Keratinocyte (primary cell): ENCODE results near the gene ZBTB8B. TPM values are rescaled to one million over a fixed set of nuclear protein-coding genes. Genes with fewer than 3 reads are reported as not detected.

Experiments used
- DNase-seq: peaks from one replicate; pipeline ENCODE4 v3.0.0-alpha.2; 2011; ENCODE audit warnings: low read depth, missing footprints, low spot score
- FAIRE-seq: peaks from 2 replicates; lab custom pipeline; 2011; peaks lifted over from hg19 to GRCh38; lab: Jason Lieb, UNC
- H2AFZ ChIP-seq: 2 replicates; pipeline ENCODE4 v1.6.0; 2012; ENCODE audit warnings: low read length, control low read depth, inconsistent platforms; ENCODE audit not compliant: control insufficient read depth
- H3K27ac ChIP-seq: 2 replicates; pipeline ENCODE4 v1.5.1; 2011; ENCODE audit warnings: low read length; ENCODE audit not compliant: control insufficient read depth, insufficient read depth
- H3K27me3 ChIP-seq: 3 replicates; pipeline ENCODE4 v1.6.0; 2011; ENCODE audit warnings: low read length; ENCODE audit not compliant: control insufficient read depth, insufficient read depth; ENCODE audit errors: extremely low read depth
- H3K36me3 ChIP-seq, 2 experiments: 2 replicates in 1 of 2; 3 replicates in 1 of 2; pipeline ENCODE4 v1.5.1; 2011; ENCODE audit warnings: low read length in 2 of 2, mild to moderate bottlenecking in 1 of 2; ENCODE audit not compliant: control insufficient read depth in 2 of 2, insufficient read depth in 2 of 2; ENCODE audit errors: extremely low read depth in 1 of 2
- H3K4me1 ChIP-seq: 3 replicates; pipeline ENCODE4 v1.5.1; 2011; ENCODE audit warnings: low read length; ENCODE audit not compliant: control insufficient read depth, insufficient read depth; ENCODE audit errors: extremely low read depth
- H3K4me2 ChIP-seq: 3 replicates; pipeline ENCODE4 v1.6.0; 2011; ENCODE audit warnings: low read depth, low read length; ENCODE audit not compliant: control insufficient read depth, insufficient read depth; ENCODE audit errors: extremely low read depth
- H3K4me3 ChIP-seq, 3 experiments: fragments of 200-600 bp in 1 of 3; sonication (generic) in 1 of 3; 2 replicates in 2 of 3; 3 replicates in 1 of 3; pipeline ENCODE4 v1.5.1; 2011 to 2016; ENCODE audit warnings: low read length in 3 of 3, mild to moderate bottlenecking in 3 of 3, control low read depth in 2 of 3, inconsistent platforms in 1 of 3, low read depth in 1 of 3, mixed read lengths in 1 of 3, mixed run types in 1 of 3, moderate library complexity in 1 of 3; ENCODE audit not compliant: control insufficient read depth in 2 of 3, insufficient read depth in 2 of 3; ENCODE audit errors: extremely low read depth in 1 of 3
- H3K79me2 ChIP-seq: 2 replicates; pipeline ENCODE4 v1.6.0; 2012; ENCODE audit warnings: low read length; ENCODE audit not compliant: control insufficient read depth, insufficient read depth
- H3K9ac ChIP-seq: 3 replicates; pipeline ENCODE4 v1.6.0; 2011; ENCODE audit warnings: low read length; ENCODE audit not compliant: control insufficient read depth, insufficient read depth; ENCODE audit errors: extremely low read depth
- H3K9me1 ChIP-seq: 3 replicates; pipeline ENCODE4 v1.6.0; 2011; ENCODE audit warnings: low read length; ENCODE audit not compliant: control insufficient read depth, insufficient read depth; ENCODE audit errors: extremely low read depth
- H3K9me3 ChIP-seq: 2 replicates; pipeline ENCODE4 v1.5.1; 2012; ENCODE audit warnings: low read depth, low read length; ENCODE audit not compliant: control insufficient read depth
- H4K20me1 ChIP-seq: 3 replicates; pipeline ENCODE4 v1.6.0; 2011; ENCODE audit warnings: low read length; ENCODE audit not compliant: control insufficient read depth, insufficient read depth; ENCODE audit errors: extremely low read depth
- EZH2 ChIP-seq: IDR thresholded peaks from one replicate; pipeline ENCODE4 v1.6.1; 2012; ENCODE audit warnings: inconsistent platforms, mild to moderate bottlenecking, low read length, moderate library complexity
- dilution Hi-C: fragments of 300-500 bp; cut with MboI; formaldehyde crosslinking; loops from one replicate; pipeline ENCODE4 v1.7.0; 2020; ENCODE audit warnings: low sequenced_read_pairs; ENCODE audit not compliant: extremely low pct_ligation_motif_present
- polyA plus RNA-seq, 5 experiments: library from polyadenylated mRNA; depleted of rRNA in 3 of 5; stranded (reverse) in 3 of 5; stranded (forward) in 1 of 5; unstranded in 1 of 5; fragments of >200 nt; gene quantifications; 1 replicate in 1 of 5; 2 replicates in 3 of 5; 3 replicates in 1 of 5; pipeline versions ENCODE4 v1.2.1 to v1.2.3, GENCODE V29; 2011 to 2012; ENCODE audit warnings: missing spikeins in 2 of 5, low read depth in 1 of 5, low replicate concordance in 1 of 5
- TF ChIP-seq, protein P1 (sequence below), 3 experiments: IDR thresholded peaks in 1 of 3; conservative IDR thresholded peaks in 1 of 3; optimal IDR thresholded peaks in 1 of 3; 2 replicates in 2 of 3; 3 replicates in 1 of 3; pipeline versions ENCODE3 to v1.5.1; 2011; ENCODE audit warnings: low read length in 3 of 3, mild to moderate bottlenecking in 3 of 3, moderate library complexity in 2 of 3, control low read depth in 1 of 3, inconsistent platforms in 1 of 3; ENCODE audit not compliant: insufficient read depth in 2 of 3; ENCODE audit errors: extremely low read depth in 1 of 3

The ZBTB8B gene
- polyA plus RNA-seq, 1 donor (not counting 4 experiments of a cell fraction or from before 2014, with no cell fraction given) = not detected

DNA sequence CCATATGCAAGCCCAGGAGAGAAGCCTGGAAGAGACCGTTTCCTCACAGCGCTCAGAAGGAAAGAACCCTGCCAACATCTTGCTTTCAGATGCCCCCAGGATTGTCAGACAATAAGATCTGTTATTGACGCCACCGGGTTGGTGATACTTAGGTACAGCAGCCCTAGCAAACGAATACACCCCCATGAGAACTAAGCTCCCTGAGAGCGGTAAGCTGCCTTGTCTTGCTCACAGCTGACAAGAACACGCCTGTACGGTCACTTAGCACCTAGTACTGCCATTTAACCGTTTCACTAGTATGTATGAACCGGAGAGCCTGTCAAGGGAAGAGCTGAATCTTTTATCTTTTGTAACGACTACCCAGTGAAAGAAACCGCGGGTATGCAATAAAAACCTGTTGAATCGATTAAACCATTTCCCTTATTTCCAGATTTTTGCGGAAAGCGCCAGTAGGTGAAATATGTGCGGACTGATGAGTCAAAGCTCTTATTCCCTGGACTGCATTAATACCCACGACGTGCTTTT lies 619 bp upstream of the ZBTB8B start:
- DNase-seq (no peak), FAIRE-seq (peak; percentile 62)
- Histone ChIP-seq H3K79me2 (no peaks in the 10 kb centered on the region), H3K27me3 (peaks cover 35% of the 10 kb centered on the region), H3K4me2 (peak overlapping the region; percentile 99), H3K9me1 (no peaks in the 10 kb centered on the region), H3K27ac (no peak overlapping the region), H3K4me1 (peaks cover 16% of the 10 kb centered on the region), H2AFZ (peak overlapping the region; percentile 42), H4K20me1 (no peaks in the 10 kb centered on the region), H3K36me3 (no peaks in the 10 kb centered on the region), H3K9ac (peak overlapping the region; percentile 16), H3K9me3 (no peaks in the 10 kb centered on the region), H3K4me3 (peak overlapping the region; percentile 30 to 76 (median 64))
- peak; percentile 13 for TF ChIP-seq EZH2
- TF ChIP-seq, protein P1, sequence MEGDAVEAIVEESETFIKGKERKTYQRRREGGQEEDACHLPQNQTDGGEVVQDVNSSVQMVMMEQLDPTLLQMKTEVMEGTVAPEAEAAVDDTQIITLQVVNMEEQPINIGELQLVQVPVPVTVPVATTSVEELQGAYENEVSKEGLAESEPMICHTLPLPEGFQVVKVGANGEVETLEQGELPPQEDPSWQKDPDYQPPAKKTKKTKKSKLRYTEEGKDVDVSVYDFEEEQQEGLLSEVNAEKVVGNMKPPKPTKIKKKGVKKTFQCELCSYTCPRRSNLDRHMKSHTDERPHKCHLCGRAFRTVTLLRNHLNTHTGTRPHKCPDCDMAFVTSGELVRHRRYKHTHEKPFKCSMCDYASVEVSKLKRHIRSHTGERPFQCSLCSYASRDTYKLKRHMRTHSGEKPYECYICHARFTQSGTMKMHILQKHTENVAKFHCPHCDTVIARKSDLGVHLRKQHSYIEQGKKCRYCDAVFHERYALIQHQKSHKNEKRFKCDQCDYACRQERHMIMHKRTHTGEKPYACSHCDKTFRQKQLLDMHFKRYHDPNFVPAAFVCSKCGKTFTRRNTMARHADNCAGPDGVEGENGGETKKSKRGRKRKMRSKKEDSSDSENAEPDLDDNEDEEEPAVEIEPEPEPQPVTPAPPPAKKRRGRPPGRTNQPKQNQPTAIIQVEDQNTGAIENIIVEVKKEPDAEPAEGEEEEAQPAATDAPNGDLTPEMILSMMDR (optimal IDR thresholded peaks at IDR 0.05 in 1 of 3, IDR thresholded peaks at IDR 0.05 in 1 of 3, conservative IDR thresholded peaks at IDR 0.05 in 1 of 3; ENCODE audit: extremely low read depth in 1 of 3, insufficient read depth in 2 of 3, low read length in 3 of 3) = no peak
- dilution Hi-C loops = no loop called here

DNA sequence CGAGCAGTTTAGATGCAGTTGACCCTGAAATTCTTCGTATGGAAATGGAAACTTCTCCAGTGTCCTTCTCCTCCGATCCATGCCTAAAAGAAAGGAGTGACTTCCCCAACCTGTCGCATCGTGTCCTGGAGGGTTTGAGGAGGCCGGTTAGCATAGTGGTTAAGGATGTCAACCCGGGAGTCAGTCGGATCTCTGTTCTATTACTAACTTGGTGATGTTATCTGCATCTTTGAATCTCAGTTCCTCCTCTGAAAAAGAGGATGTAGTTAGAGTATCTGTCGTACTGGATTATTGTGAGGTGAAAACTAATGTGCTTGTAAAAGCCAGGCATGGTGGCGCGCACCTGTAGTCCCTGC lies 684 bp downstream of the ZBTB8B start:
- dilution Hi-C loops = no loop called here
- Histone ChIP-seq H2AFZ (no peak overlapping the region), H3K27ac (no peak overlapping the region), H3K79me2 (no peaks in the 10 kb centered on the region), H3K27me3 (peaks cover 35% of the 10 kb centered on the region), H3K9ac (no peak overlapping the region), H3K9me3 (no peaks in the 10 kb centered on the region), H3K4me3 (peak overlapping the region in 1 of 3 experiments; percentile 76), H3K9me1 (no peaks in the 10 kb centered on the region), H3K36me3 (no peaks in the 10 kb centered on the region), H3K4me2 (peak overlapping the region; percentile 99), H3K4me1 (peaks cover 16% of the 10 kb centered on the region), H4K20me1 (no peaks in the 10 kb centered on the region)
- TF ChIP-seq EZH2 = no peak
- TF ChIP-seq, protein P1 (optimal IDR thresholded peaks at IDR 0.05 in 1 of 3, IDR thresholded peaks at IDR 0.05 in 1 of 3, conservative IDR thresholded peaks at IDR 0.05 in 1 of 3; ENCODE audit: extremely low read depth in 1 of 3, insufficient read depth in 2 of 3, low read length in 3 of 3) = no peak
- FAIRE-seq (no peak), DNase-seq (no peak)
